ENCODE measurements around the gene PLN.
A peak's percentile ranks its signal among the peaks of the same experiment; 100 is the strongest.

PLN gene

DNA sequence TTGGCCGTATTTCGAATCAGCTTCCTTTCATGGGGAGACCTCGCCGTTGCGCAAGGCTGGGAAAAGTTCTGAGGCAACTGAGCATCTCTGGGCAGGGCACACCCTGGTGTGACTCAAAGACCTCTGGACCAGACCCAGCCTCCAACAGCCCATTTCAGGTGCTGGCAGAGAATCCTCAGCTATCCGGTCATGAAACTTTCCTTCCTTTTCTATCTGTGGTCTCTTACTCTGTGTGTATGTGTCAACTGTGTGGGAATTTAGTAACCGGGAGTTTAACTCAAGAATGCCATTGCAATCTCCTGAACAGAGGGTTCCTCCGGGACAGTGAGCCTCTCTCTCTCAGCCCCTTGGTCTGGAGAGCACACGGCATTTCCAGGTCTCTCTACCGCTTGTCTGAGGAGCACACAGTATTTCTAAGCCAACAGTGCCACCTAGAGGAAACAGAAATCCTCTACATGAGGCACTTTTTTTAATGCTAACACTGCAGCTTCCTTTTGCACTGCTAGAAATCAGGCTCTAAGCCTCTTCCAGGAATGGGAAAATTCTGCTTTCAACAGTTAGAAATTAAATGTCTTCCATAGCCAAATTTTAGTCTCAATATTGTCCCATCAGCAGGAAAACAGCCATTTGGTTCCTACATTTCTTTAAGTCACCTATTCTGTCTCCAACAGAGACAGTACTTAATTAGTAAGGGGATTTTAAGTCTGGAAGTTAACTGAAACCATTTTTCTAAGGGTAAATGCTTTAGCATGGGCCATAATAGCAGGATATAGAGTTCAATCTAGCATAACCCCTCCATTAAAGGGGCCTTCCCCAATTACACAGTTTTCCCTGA is 32.7 kb downstream of the PLN start:
- DNase-seq: peak; percentile 62

DNA sequence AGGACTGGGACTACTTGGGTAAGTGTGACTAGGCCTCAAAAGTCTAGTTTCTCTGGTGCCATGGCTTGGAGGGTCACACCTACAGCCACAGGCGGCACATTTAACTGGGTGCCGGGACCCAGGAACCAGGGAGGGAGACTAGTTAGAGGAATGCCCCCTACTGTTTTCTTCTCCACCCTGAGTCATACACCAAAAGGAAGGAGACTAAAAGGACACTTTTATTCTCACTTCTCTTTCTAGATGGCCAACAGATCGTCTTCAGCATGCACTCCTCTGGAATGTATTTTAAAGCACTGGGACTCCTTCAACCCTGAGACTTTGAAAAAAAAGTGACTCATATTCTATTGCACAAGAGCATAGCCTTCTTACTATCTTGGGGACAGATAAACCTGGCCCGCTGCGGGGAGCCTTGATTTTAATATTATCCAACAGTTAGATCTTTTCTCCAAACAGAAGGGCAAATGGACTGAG is 33.4 kb downstream of the PLN start:
- DNase-seq: no peak

DNA sequence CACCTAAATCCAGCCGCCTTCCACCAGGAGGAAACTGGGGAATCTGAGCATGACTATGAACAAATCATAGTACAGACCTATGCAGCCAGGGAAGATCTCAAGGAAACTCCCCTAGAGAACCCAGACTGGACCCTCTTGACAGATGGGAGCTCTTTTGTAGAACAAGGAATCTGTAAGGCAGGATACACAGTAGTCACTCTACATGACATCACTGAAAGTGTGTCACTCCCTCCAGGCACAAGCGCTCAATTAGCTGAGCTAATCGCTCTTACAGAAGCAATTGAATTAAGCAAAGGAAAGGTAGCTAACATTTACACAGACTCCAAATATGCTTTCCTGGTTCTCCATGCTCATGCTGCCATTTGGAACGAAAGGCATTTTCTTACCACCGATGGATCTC is 36.8 kb downstream of the PLN start:
- no peak for DNase-seq

- no peak for DNase-seq
Measured at GRCh38 chr6:118586746-118587485, 38.8 kb downstream of the PLN start.

DNA sequence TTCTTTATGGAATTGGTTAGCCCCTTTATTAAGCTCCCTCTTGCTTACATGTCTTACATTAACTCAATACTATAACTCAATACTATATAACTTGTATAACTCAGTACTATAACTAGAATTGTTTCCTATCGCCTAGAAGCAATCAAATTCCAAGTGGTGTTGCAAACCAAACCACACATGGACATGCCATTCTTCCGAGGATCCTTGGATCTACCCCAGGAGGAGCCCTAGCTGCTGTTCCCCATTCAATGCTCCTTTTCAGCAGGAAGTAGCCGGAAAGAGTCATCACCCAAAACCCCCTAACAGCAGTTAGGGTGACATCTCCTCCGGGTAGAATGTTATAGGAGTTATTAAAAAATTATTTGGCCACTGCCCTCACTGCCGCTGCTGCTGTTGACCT is 40.5 kb downstream of the PLN start:
- DNase-seq: no peak

- no peak for DNase-seq
Measured at GRCh38 chr6:118589186-118589585, 41.1 kb downstream of the PLN start.

- no peak for DNase-seq
Measured at GRCh38 chr6:118589649-118590365, 41.7 kb downstream of the PLN start.

- DNase-seq: no peak
Measured at GRCh38 chr6:118591897-118592296, 43.8 kb downstream of the PLN start.

- no peak for DNase-seq
Measured at GRCh38 chr6:118594877-118595276, 46.8 kb downstream of the PLN start.

- DNase-seq: no peak
Measured at GRCh38 chr6:118596774-118597320, 48.8 kb downstream of the PLN start.

- DNase-seq: no peak
Measured at GRCh38 chr6:118597636-118598035, 49.5 kb downstream of the PLN start.

GRCh38 chr6:118598324-118598723 is 50.2 kb downstream of the PLN start:
- no peak for DNase-seq

GRCh38 chr6:118602300-118602699 is 54.2 kb downstream of the PLN start:
- no peak for DNase-seq

GRCh38 chr6:118603372-118603771 is 55.3 kb downstream of the PLN start:
- DNase-seq: no peak

DNA sequence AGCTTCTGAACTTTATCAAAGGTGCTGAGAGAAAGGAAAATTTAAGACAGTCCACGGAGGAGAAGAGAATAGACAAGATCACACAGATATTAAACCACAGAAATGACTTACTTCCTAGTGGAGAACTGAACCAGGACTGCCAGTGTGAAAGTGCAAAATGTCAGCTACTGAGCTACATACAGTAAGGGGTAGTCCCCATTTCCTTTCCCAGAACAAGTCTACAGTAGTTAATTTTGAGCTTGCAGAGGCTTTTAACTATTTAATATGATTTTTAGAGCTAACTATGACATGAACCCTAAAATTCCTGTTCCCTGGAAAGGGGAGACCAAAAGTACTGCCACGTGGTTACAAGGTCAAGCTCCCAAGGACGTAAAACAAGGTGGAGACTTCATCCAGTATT is 58.2 kb downstream of the PLN start:
- DNase-seq: no peak

- no peak for DNase-seq
Measured at GRCh38 chr6:118606858-118607257, 58.8 kb downstream of the PLN start.

Measured in NCI-H1048 (cell line).